Tongue (tissue), 2 donors: ENCODE data around the gene FBLN1. TPM values are rescaled to one million over a fixed set of nuclear protein-coding genes. Genes with fewer than 3 reads are reported as not detected.
"Not testable (repeated sequence)": the region's sequence is repeated elsewhere in the genome, so short reads cannot be mapped to it uniquely, and the experiment has no call there.

Experiments
- DNase-seq: peaks from one replicate; pipeline ENCODE4 v3.0.0-alpha.2; 2015
- total RNA-seq: library from RNA; depleted of rRNA; stranded (reverse); fragments of >200 nt; gene quantifications from one replicate; pipeline ENCODE4 v1.2.3, GENCODE V29; 2014

Gene FBLN1, protein sequence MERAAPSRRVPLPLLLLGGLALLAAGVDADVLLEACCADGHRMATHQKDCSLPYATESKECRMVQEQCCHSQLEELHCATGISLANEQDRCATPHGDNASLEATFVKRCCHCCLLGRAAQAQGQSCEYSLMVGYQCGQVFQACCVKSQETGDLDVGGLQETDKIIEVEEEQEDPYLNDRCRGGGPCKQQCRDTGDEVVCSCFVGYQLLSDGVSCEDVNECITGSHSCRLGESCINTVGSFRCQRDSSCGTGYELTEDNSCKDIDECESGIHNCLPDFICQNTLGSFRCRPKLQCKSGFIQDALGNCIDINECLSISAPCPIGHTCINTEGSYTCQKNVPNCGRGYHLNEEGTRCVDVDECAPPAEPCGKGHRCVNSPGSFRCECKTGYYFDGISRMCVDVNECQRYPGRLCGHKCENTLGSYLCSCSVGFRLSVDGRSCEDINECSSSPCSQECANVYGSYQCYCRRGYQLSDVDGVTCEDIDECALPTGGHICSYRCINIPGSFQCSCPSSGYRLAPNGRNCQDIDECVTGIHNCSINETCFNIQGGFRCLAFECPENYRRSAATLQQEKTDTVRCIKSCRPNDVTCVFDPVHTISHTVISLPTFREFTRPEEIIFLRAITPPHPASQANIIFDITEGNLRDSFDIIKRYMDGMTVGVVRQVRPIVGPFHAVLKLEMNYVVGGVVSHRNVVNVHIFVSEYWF
- 115 TPM for total RNA-seq

DNA sequence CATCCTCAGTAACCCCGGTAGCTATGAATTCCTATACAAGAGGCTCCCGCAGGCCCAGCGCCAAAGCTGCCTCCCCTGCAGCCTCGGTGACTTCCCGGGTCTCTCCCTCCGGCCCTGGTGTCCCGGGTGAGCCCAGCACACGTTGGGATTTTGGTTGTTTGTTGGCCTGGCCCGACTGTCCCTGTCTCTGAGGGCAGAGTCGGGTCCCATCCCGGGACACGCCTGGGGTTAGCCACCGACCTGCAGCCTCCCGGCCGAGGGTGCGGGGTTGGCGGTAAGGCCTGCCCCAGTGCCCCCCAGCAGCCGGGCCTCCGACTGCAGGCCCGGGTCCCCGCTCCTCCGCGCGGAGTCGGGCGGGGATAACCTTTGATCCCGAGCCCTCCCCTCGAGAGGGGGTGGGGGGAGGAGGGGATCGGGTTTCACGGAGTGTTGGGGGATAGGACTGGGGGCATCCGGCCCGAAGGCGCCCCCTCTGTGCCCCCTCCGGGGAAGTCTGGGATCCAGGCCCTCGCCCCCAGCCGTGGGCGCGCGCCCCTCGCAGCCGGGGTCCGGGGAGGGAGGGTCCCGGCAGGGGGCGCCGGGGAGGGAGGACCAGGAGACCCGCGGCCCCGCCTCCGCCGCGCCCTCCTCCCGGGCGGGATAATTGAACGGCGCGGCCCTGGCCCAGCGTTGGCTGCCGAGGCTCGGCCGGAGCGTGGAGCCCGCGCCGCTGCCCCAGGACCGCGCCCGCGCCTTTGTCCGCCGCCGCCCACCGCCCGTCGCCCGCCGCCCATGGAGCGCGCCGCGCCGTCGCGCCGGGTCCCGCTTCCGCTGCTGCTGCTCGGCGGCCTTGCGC, at the start of gene FBLN1:
FBLN1 (plus strand) TSS at position 669 of the 835 bp plus-strand sequence; CDS start at position 772, 103 bp downstream.
- DNase-seq, result peak; percentile 84

DNA sequence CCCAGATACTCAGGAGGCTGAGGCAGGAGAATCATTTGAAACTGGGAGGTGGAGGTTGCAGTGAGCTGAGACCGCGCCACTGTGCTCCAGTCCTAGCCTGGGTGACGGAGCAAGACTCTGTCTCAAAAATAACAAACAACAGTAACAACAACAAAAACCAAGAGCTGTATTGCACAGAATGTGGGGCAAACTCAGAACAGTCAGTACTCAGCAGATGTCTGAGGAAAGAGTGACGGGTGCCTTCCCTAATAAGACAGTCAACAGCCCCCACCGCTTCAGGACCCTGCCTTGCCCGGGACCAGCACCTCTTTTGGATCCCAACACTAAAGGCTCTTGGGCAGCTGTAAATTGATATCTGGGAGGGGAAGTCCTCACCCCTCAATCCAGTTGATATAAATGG, 48.9 kb upstream of the FBLN1 start:
- no peak for DNase-seq

DNA sequence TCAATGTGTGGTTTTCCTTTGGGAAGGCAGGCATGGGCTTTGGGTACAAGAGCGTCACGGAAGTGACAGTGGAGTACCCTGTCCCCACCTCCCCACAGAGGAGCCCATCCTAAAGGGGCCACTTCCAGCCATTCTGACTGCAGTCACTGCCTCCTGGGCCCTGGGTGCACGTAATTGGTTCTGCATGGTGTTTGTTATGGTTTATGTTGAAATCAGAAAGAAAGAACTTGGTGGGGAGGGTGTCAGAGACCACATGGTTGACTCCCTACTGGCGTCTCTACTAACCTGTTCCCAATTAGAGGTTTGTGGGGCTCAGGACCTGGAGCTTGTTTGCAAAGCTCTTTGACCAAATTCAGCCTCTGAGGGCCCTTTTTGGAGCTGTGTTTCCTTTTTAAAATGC, 48.4 kb upstream of the FBLN1 start:
- DNase-seq, result peak; percentile 52

DNA sequence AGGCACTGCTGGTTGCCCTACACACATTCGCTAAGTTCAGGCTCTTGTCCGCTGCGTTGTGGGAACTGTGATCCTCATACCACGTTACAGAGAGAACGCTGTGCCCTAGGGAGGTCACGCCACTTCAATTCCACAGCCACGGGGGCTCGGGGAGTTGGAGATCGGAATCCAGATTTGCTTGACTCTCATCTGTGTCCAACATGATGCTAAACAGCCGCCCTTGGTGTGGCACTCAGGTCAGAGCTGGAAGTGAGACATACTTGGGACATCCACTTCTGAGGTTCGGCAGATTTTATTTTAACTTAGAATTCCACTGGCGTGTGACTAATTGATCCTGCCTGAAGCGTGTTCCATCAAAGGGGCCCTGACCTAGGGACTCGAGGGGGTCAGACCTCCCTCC, 47.5 kb upstream of the FBLN1 start:
- no peak for DNase-seq

DNA sequence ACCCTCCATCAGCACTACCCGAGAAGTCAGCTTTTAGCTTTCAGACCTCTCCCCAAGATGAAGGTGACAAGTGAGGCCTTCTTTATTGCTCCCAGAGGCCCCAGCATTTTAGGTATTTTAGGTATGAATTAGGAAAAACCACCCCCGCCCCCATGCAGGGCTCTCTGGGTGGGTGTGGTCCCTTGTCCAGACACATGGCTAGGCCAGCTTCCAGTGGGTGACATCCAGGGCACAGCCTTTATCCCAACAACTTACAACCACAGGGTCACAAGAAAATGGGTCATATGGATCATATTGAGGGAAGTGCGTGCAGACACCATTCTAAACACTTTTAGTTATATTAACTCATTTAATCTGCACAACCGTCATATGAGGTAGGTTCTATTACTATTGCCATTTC, 47.1 kb upstream of the FBLN1 start:
- DNase-seq, result no peak

DNA sequence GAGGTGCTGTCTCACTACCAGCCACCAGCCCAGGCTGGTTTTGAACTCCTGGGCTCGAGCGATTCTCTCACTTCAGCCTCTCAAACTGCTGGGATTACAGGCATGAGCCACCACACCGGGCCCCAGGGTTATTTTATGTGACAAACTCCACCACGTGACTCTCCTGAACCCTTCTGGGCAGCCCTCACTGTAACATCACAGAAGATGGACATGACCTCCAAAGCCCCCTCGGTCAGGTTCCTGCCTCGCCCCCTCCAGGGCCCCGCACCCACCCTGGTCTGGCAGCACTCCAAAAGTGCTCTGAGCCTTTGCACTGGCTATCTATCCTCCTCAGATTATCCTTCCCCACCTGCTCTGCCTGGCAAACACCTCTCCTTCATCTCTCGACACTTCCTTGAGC, 45.9 kb upstream of the FBLN1 start:
- no peak for DNase-seq

DNA sequence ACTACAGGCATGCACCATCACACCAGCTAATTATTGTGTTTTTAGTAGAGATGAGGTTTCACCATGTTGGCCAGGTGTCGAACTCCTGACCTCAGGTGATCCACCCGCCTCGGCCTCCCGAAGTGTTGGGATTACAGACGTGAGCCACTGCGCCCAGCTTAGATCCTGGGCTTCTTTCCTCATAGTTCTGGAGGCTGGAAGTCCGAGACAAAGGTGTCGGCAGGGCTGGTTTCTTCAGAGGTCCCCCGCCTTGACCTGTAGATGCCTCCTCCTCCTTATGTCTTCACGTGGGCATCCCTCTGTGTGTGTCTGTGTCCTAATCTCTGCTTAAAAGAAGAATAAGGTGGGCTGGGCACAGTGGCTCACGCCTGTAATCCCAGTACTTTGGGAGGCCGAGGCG, 44.2 kb upstream of the FBLN1 start:
- no peak for DNase-seq

- DNase-seq, result no peak
Observed at GRCh38 chr22:45459235-45459634, 43.4 kb upstream of the FBLN1 start.

DNA sequence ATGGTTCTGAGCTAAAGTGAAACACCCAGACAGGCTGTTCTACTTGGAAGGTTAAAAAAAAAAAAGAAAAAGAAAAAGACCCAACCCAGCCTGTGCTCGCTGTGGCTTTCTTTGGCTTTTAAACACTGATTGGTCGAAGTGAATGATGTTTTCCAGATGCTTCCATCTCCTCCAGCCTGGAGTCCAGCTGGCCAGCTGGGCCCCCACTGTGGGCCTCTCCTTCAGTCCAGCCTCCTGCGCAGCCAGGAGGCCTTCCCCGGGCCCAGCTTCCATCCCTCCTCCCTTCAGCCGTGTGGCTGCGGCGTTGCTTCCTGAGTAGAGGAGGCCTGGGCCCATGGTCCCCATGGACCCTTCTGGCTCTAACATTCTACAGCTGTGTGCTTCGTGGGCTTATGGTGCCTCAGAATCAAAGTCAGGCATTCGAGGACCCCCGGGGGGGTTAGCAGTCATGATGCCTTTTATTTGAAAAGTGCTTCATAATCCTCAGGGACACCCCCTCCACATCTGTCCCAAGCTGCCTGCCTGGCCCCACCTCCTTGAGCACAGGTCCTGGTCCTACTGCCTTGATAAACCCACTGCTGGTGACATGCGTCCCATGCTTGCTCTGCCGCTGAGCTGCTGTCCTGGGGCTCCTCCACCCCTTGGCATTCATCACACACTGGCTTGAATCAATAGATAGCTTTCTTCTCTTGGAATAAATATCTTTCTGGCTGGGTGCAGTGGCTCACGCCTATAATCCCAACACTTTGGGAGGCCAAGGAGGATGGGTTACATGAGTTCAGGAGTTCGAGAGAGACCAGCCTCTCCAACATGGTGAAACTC, 42.2 kb upstream of the FBLN1 start:
- DNase-seq, result peak; percentile 95

- DNase-seq, result no peak
Observed at GRCh38 chr22:45462034-45462655, 40.5 kb upstream of the FBLN1 start.

GRCh38 chr22:45463691-45464090, 39.0 kb upstream of the FBLN1 start:
- not testable (repeated sequence) for DNase-seq

DNA sequence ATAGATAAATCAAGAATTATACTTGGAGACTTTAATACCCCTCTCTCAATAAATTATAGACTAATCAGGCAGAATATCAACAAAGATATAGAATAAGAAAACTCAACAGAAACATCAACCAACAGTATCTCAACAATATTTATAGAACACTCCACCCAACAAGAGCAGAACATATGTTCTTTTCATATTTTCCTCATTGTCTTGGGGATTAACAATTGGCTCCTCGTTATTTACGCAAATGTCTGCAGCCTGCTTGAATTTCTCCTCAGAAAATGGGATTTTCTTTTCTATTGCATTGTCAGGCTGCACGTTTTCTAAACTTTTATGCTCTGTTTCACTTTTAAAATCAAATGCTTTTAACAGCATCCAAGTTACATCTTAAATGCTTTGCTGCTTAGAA, 37.0 kb upstream of the FBLN1 start:
- peak; percentile 69 for DNase-seq

DNA sequence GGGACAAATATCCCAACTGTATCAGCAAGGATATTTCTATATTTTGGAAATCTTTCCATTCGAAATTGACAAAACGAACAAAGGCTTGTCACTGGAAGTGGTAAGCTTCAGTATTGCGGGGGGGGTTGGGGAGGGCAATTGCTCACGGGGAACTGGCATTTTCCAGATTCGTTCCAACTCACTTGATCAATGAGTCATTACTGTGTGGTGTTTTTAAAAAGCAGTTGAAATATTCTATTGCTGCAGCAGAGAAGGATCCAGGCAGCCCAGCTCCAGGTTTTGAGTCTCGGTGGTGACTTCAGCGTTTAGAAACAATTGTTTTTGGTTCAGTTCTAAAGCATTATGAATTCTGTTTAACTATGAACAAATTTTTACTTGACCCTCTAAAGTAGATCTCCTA, 33.8 kb upstream of the FBLN1 start:
- no peak for DNase-seq

- peak; percentile 53 for DNase-seq
Observed at GRCh38 chr22:45469281-45470073, 33.2 kb upstream of the FBLN1 start.

GRCh38 chr22:45470871-45471270, 31.8 kb upstream of the FBLN1 start:
- no peak for DNase-seq

DNA sequence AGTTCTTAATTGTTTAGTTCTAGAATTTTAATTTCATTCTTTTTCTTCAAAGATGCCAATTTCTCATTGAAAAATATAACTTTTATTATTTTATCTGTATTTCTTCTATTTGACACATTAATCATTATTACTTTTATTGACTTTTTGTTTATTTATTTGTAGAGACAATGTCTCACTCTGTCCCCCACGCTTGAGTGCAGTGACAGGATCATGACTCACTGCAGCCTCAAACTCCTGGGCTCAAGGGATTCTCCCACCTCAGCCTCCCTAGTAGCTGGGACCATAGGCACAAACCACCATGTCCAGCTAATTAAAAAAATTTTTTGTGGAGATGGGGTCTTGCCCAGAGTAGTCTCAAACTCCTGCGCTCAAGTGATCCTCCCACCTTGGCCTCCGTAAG, 30.3 kb upstream of the FBLN1 start:
- DNase-seq, result no peak

GRCh38 chr22:45473626-45474237, 29.0 kb upstream of the FBLN1 start:
- DNase-seq, result no peak

GRCh38 chr22:45475063-45475747, 27.5 kb upstream of the FBLN1 start:
- peak; percentile 76 for DNase-seq

GRCh38 chr22:45475851-45476514, 26.7 kb upstream of the FBLN1 start:
- DNase-seq, result no peak
